ENCODE results near the gene ELFN2. TPM values are rescaled to one million over a fixed set of nuclear protein-coding genes. Genes with fewer than 3 reads are reported as not detected.

Gene ELFN2
- polyA plus RNA-seq, 1 experiment, result 2.6 TPM

DNA sequence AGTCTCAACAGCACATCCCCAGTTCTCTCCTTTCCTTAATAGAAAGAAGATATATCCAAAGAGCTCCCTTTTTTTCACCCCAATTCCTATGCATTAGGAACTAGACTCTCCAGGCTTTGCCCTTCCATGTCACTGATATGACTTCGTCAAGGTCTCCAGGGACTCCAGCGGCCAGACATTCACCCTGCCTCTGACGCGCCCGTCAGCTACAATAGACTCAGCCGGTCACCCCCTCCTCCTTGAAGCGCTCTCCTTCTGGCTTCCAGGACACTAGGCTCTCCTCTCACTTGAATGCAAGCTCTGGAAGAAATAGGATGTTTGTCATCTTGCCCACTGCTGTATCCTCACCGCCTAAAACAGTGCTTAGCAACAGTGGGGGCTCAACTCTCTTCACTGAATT is 14.9 kb upstream of the ELFN2 start:
- ChIA-PET CTCF (interaction anchor here (1.0 to 1.4 kb wide), 3 partner anchors 13 to 183 kb away, joined by 3 to 5 read pairs (median 5); no protein-coding TSS in a partner anchor), POLR2A (interaction anchor here (0.6 kb wide), 1 partner anchor 1876 kb away, joined by 6 read pairs; no protein-coding TSS in a partner anchor)
- Histone ChIP-seq H3K27me3 (ENCODE audit: control insufficient read depth, insufficient read depth, low read length) (no peaks in the 10 kb centered on the region), H3K4me3 (ENCODE audit: low read depth, low read length) (no peak overlapping the region), H3K27ac (ENCODE audit: low read depth, low read length) (no peak overlapping the region), H3K9me3 (ENCODE audit: control insufficient read depth, insufficient read depth, low read length) (peaks cover 11% of the 10 kb centered on the region)
- DNase-seq (ENCODE audit: low read depth, low spot score), result no peak
- TF ChIP-seq, protein P1, sequence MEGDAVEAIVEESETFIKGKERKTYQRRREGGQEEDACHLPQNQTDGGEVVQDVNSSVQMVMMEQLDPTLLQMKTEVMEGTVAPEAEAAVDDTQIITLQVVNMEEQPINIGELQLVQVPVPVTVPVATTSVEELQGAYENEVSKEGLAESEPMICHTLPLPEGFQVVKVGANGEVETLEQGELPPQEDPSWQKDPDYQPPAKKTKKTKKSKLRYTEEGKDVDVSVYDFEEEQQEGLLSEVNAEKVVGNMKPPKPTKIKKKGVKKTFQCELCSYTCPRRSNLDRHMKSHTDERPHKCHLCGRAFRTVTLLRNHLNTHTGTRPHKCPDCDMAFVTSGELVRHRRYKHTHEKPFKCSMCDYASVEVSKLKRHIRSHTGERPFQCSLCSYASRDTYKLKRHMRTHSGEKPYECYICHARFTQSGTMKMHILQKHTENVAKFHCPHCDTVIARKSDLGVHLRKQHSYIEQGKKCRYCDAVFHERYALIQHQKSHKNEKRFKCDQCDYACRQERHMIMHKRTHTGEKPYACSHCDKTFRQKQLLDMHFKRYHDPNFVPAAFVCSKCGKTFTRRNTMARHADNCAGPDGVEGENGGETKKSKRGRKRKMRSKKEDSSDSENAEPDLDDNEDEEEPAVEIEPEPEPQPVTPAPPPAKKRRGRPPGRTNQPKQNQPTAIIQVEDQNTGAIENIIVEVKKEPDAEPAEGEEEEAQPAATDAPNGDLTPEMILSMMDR (IDR thresholded peaks at IDR 0.05; ENCODE audit: low read depth, low read length), result no peak

DNA sequence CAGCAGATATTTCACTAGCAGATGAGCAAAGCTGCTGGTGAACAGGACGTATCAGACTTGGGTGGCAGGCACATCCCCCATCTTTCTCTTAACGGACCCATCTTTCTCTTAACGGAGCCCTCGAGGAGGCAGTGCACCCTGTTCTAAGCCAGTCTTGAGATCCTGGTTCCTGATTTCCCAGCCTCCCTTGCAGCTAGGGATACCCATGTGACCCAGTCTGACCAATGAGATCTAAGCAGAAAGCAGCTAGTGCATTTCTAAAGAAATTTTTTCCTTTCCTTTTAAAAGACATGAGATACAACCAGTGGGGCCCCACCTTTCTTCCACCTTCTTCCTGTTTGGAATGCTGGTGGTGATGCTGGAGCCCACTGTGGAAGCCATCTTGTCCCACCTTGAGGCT is 13.6 kb upstream of the ELFN2 start:
- Histone ChIP-seq H3K9me3 (ENCODE audit: control insufficient read depth, insufficient read depth, low read length) (peaks cover 14% of the 10 kb centered on the region), H3K27me3 (ENCODE audit: control insufficient read depth, insufficient read depth, low read length) (no peaks in the 10 kb centered on the region), H3K4me3 (ENCODE audit: low read depth, low read length) (no peak overlapping the region), H3K27ac (ENCODE audit: low read depth, low read length) (no peak overlapping the region)
- ChIA-PET CTCF (interaction anchor here (1.4 kb wide), 1 partner anchor 125 kb away, joined by 3 read pairs; no protein-coding TSS in a partner anchor), POLR2A (no interaction called here)
- DNase-seq (ENCODE audit: low read depth, low spot score), result no peak
- TF ChIP-seq, protein P1 (IDR thresholded peaks at IDR 0.05; ENCODE audit: low read depth, low read length), result no peak

DNA sequence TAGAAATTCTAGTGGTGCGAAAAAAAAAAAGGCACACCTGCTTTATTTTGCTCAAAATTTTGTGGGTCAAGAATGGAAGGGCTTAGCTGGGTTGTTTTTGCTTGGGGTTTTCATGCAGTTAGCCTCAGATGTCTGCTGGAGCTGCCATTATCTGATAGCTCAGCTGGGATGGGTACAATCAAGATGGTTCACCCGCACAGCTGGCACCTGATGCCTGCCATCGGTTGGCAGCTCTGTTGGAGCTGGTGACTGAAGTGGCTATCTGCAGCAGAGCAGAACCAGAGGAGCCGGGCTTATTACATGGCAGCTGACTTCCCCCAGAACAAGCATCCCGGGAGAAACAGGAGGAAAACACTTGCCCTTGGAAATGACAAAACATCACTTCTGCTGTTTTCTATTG is 12.1 kb upstream of the ELFN2 start:
- Histone ChIP-seq H3K27me3 (ENCODE audit: control insufficient read depth, insufficient read depth, low read length) (no peaks in the 10 kb centered on the region), H3K9me3 (ENCODE audit: control insufficient read depth, insufficient read depth, low read length) (peaks cover 29% of the 10 kb centered on the region), H3K4me3 (ENCODE audit: low read depth, low read length) (no peak overlapping the region), H3K27ac (ENCODE audit: low read depth, low read length) (no peak overlapping the region)
- ChIA-PET CTCF (interaction anchor here (0.7 to 2.8 kb wide), 2 partner anchors 11 to 178 kb away, joined by 3 to 10 read pairs; no protein-coding TSS in a partner anchor), POLR2A (no interaction called here)
- TF ChIP-seq, protein P1 (IDR thresholded peaks at IDR 0.05; ENCODE audit: low read depth, low read length), result no peak
- DNase-seq (ENCODE audit: low read depth, low spot score), result no peak

DNA sequence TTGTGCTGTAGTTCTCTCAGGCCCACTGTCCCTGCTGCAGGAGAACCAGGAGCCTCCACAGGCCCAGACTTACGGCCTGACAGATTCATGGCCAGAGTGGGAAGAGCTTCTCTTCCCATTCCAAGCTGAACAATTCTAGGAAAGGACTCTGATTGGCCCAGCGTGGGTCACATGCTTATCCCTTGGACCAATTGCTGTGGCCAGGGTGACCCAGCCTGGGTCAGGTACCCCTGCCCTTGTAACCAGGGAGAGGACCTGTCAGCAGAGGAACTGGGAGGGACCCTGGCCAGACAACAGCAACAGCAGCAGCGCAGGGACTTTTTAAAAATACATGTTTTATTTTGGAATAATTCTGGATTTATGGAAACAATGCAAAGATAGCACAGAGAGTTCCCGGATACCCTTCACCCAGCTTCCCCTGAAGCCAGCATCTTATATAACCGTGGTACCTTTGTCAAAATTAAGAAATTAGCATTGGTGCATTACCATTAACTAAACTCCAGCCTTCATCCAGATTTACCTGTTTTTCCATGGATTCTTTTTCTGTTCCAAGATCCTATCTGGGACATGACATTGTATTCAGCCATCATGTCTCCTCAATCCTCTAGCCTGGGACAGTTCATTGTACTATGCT is 8.8 kb upstream of the ELFN2 start:
- Histone ChIP-seq H3K4me3 (ENCODE audit: low read depth, low read length) (no peak overlapping the region), H3K9me3 (ENCODE audit: control insufficient read depth, insufficient read depth, low read length) (peaks cover 46% of the 10 kb centered on the region), H3K27me3 (ENCODE audit: control insufficient read depth, insufficient read depth, low read length) (no peaks in the 10 kb centered on the region), H3K27ac (ENCODE audit: low read depth, low read length) (no peak overlapping the region)
- POLR2A ChIA-PET, result no interaction called here
- CTCF ChIA-PET, result interaction anchor here (1.1 kb wide), 1 partner anchor 23 kb away, joined by 3 read pairs; no protein-coding TSS in a partner anchor
- TF ChIP-seq, protein P1 (IDR thresholded peaks at IDR 0.05; ENCODE audit: low read depth, low read length), result no peak
- no peak for DNase-seq (ENCODE audit: low read depth, low spot score)

DNA sequence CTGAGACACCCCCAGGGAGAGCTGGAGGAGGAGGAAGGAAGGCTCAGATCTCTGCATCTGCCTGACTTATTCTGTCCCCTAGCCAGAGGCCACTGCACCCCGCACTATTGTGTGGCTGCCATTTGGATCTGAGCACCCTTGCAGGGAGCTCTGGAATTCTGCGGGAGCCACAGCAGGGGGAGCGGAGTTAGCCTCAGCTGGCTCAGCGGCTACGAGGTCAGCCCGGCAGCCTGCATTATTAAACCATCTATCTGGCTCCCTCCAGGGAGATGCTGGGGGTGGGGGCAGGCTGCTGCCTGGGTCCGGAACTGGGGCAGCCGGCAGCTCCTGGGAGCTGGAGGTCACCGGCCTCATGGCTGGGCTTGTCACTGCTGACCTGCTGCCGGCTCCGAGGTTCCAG is 6.5 kb upstream of the ELFN2 start:
- ChIA-PET POLR2A (no interaction called here), CTCF (no interaction called here)
- H3K27ac ChIP-seq (ENCODE audit: low read depth, low read length), result no peak overlapping the region
- H3K27me3 ChIP-seq (ENCODE audit: control insufficient read depth, insufficient read depth, low read length), result no peaks in the 10 kb centered on the region
- DNase-seq (ENCODE audit: low read depth, low spot score), result no peak
- H3K4me3 ChIP-seq (ENCODE audit: low read depth, low read length), result no peak overlapping the region
- H3K9me3 ChIP-seq (ENCODE audit: control insufficient read depth, insufficient read depth, low read length), result peaks cover 41% of the 10 kb centered on the region
- TF ChIP-seq, protein P1 (IDR thresholded peaks at IDR 0.05; ENCODE audit: low read depth, low read length), result no peak
